ENCODE measurements around the gene SPATA13.

Gene SPATA13

GRCh38 chr13:24223341-24224231 lies 63.1 kb downstream of the SPATA13 start:
- DNase-seq (ENCODE audit: low read depth): no peak

- DNase-seq (ENCODE audit: low read depth): no peak
Measured at GRCh38 chr13:24224232-24224680, 63.7 kb downstream of the SPATA13 start.

- no peak for DNase-seq (ENCODE audit: low read depth)
Measured at GRCh38 chr13:24225062-24225461, 64.5 kb downstream of the SPATA13 start.

GRCh38 chr13:24225930-24226329 lies 65.4 kb downstream of the SPATA13 start:
- no peak for DNase-seq (ENCODE audit: low read depth)

- no peak for DNase-seq (ENCODE audit: low read depth)
Measured at GRCh38 chr13:24226762-24227161, 66.2 kb downstream of the SPATA13 start.

- DNase-seq (ENCODE audit: low read depth): no peak
Measured at GRCh38 chr13:24228852-24229458, 68.4 kb downstream of the SPATA13 start.

GRCh38 chr13:24230428-24231072 lies 70.0 kb downstream of the SPATA13 start:
- no peak for DNase-seq (ENCODE audit: low read depth)

DNA sequence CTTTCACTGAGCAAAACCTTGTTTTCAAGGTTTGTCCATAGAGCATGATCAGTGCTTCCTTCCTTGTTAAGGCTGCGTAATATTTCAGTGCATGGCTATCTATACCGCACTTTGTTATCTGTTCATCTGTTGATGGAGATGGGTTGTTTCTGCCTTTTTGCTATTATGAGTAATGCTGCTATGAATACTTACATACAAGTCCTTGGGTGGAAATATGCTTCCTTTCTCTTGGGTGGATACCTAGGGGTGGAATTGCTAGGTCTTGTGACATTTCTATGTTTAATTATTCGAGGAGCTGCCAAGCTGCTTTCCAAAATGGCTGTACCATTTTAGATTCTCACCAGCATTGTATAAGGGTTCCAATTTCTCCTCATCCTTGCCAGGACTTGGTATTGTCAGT lies 70.9 kb downstream of the SPATA13 start:
- DNase-seq (ENCODE audit: low read depth): no peak

DNA sequence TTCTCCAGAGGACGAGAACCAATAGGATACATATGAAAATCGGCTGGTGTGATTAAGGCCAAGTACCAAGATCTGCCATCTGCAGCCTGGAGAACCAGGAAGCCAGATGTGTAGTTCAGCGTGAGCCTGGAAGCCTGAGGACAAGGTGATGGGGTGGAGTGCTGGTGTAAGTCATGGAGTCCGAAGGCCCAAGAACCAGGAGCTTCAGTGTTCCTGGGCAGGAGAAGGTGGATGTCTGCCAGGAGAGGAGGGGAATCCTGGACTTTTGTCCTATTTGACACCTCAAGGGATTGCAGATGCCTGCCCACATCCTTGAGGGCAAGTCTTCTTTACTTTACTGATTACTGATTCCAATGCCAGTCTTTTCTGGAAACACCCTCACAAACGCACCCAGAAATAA lies 71.5 kb downstream of the SPATA13 start:
- DNase-seq (ENCODE audit: low read depth): no peak

GRCh38 chr13:24232474-24232873 lies 72.0 kb downstream of the SPATA13 start:
- no peak for DNase-seq (ENCODE audit: low read depth)

DNA sequence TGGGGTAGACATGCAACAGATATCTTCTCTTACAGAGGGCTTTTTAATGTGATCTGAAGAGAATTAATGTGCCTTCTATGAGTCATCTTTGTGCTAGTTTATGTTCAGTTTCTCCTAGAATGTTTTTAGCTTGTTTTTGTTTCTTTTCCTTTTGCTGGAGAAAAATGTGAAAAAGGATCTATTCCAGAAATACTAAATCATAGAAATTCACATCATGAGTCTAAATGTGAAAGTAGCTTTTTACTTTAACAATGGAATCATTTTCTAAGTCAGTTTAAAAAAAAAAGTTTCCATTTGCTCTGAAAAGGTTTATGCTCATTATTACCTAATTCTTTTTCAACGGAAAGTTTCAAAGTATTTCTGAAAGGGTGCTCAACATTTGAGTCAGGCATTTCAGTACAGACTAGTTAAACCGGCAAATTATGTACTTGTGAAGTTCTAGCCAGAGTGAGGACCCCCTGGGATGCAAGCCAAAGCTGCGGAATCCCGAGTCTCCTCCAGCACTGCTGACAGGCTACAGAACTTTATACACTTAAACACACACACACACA lies 72.9 kb downstream of the SPATA13 start:
- no peak for DNase-seq (ENCODE audit: low read depth)

- no peak for DNase-seq (ENCODE audit: low read depth)
Measured at GRCh38 chr13:24234200-24234915, 73.8 kb downstream of the SPATA13 start.

GRCh38 chr13:24237356-24237755 lies 76.8 kb downstream of the SPATA13 start:
- DNase-seq (ENCODE audit: low read depth): no peak

DNA sequence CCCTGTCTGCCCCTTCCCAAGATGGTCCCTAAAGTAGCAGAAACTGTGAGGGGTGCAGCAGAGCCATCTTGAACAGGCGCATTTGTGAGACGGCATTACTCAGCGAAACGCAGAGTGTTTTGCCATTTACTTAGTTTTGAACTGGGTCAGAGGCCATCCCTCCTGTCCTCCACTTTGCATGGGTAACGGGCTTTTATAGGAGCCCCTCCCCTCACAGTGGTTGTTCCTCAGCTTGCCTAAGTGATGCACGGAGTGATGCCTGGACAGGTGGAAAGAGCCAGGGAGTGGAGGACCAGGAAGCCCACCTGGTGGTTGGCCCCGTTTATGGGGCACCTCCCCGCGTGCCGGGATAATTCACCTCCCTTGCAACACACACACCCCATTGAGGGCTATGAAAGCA lies 80.8 kb downstream of the SPATA13 start:
- no peak for DNase-seq (ENCODE audit: low read depth)

DNA sequence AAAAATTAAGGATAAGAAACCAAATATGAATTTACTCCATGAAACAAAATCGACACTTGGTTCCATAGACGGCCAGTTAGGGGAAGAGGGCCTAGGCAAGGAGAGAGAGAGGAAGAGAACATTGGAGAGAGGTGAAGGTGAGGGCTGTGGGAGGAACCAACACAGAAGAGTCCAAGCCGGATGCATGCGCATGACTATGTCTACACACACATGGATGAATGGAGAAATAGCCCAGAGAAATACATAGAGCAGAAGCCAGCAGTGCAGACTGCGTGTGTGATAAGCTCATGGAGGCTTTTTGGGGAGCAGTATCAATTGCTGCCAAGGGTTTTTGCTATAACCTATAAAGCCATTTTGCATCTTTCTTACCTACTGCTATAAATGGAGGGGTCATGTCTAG lies 81.6 kb downstream of the SPATA13 start:
- no peak for DNase-seq (ENCODE audit: low read depth)

DNA sequence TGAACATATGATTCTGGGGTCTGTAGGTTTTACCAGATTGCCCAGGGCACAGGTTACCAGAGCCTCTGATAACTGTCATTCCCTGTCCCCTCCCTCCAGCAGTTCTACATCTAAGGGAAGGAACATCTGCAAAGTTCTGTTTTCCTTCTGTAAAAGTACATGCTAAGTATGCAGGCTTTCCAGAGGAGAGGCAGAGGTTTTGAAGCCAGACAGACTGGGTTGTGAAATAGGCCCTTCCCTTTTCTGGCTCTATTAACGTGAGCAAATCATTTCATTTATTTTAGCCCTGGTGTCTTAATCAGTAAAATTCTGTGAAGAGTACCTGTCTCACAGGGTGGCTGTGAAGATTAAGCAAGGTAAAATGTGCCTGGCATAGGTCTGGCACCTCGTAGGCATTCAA lies 82.8 kb downstream of the SPATA13 start:
- DNase-seq (ENCODE audit: low read depth): no peak

GRCh38 chr13:24244802-24245201 lies 84.3 kb downstream of the SPATA13 start:
- DNase-seq (ENCODE audit: low read depth): no peak

GRCh38 chr13:24247016-24247415 lies 86.5 kb downstream of the SPATA13 start:
- no peak for DNase-seq (ENCODE audit: low read depth)

- DNase-seq (ENCODE audit: low read depth): no peak
Measured at GRCh38 chr13:24249624-24250023, 89.1 kb downstream of the SPATA13 start.

GRCh38 chr13:24250376-24251057 lies 90.0 kb downstream of the SPATA13 start:
- no peak for DNase-seq (ENCODE audit: low read depth)

- DNase-seq (ENCODE audit: low read depth): peak; percentile 63
Measured at GRCh38 chr13:24251525-24251924, 91.0 kb downstream of the SPATA13 start.
